ENCODE measurements around the gene MST1. TPM values are rescaled to one million over a fixed set of nuclear protein-coding genes. Genes with fewer than 3 reads are reported as not detected.

The MST1 gene
- total and polyA plus RNA-seq, 2 of the 4 experiments (the other 2 are of a cell fraction) = 1.3 to 13.0 TPM

- CTCF ChIA-PET = no interaction called here
- H4K8ac ChIP-seq (ENCODE audit: low read depth in 2 of 2, low read length in 2 of 2) = no peak overlapping the region
- no peak overlapping the region for H3K14ac ChIP-seq (replicated peaks; ENCODE audit: low read depth, low read length)
- H4K5ac ChIP-seq (ENCODE audit: low read depth, low read length) = no peak overlapping the region
- no peak overlapping the region for H2AK9ac ChIP-seq (replicated peaks; ENCODE audit: low read depth, low read length, poor library complexity)
- H3K9me3 ChIP-seq (ENCODE audit: control insufficient read depth, insufficient read depth, low read length) = no peaks in the 10 kb centered on the region
- dilution Hi-C loops (cut with HindIII; ENCODE audit: low sequenced_read_pairs, unreplicated experiment) = no loop called here
- POLR2A ChIA-PET (ENCODE audit: unreplicated experiment) = no interaction called here
- no peak overlapping the region for H4K91ac ChIP-seq (ENCODE audit: insufficient read depth, low read depth, low read length)
- H2BK5ac ChIP-seq (ENCODE audit: low read depth, low read length, poor library complexity, severe bottlenecking) = no peak overlapping the region
- BruUV-seq (replicated peaks) = no TSS peak
- TF ChIP-seq BHLHE40 (IDR thresholded peaks at IDR 0.05; ENCODE audit: low read depth, low read length) (no peak), POLR2A (IDR thresholded peaks at IDR 0.05; ENCODE audit: low read depth, low read length) (no peak), CTCF (conservative IDR thresholded peaks at IDR 0.05; ENCODE audit: low read depth, low read length) (no peak), NFE2L2 (IDR thresholded peaks at IDR 0.05; ENCODE audit: low read depth, low read length) (0 out of 2 replicates have a peak, but pooled peaks have one; percentile 46)
- peaks cover 3% of the 10 kb centered on the region; the same call in 1 of the 2 replicates for H3K9me1 ChIP-seq (ENCODE audit: insufficient read depth, low read length)
- ATAC-seq (ENCODE audit: low read depth) = no peak
- no peak overlapping the region for H2BK120ac ChIP-seq (ENCODE audit: low read depth, low read length)
- H3K4me1 ChIP-seq (ENCODE audit: control insufficient read depth, insufficient read depth, low read length) = no peaks in the 10 kb centered on the region
- DNase-seq = no peak
- no peak overlapping the region for H2AK5ac ChIP-seq (ENCODE audit: low read depth, low read length)
- H3K9ac ChIP-seq (ENCODE audit: low read depth, low read length) = no peak overlapping the region
- no peak overlapping the region for H3K4me3 ChIP-seq (ENCODE audit: insufficient read depth, low read depth, low read length)
- H3K4ac ChIP-seq (ENCODE audit: low read depth, low read length) = no peak overlapping the region
- no peaks in the 10 kb centered on the region for H3K36me3 ChIP-seq (ENCODE audit: control insufficient read depth, insufficient read depth, low read length)
- H3K27ac ChIP-seq (ENCODE audit: insufficient read depth, low read length) = no peak overlapping the region
- no CpG with 5 or more reads among the region's 1 CpG for WGBS, 2 experiments (ENCODE audit: extremely low coverage in 2 of 2, insufficient read length in 1 of 2)
- H2BK20ac ChIP-seq (ENCODE audit: low read depth, low read length) = no peak overlapping the region
- in situ Hi-C loops (cut with MboI; ENCODE audit: low sequenced_read_pairs) = no loop called here
- H4K20me1 ChIP-seq (ENCODE audit: insufficient read depth, low read length) = no peaks in the 10 kb centered on the region
- no peak overlapping the region for H2BK15ac ChIP-seq (ENCODE audit: low read depth, low read length)
- no peak overlapping the region for H3K4me2 ChIP-seq (ENCODE audit: low read depth, low read length)
- H3K79me1 ChIP-seq (ENCODE audit: low read depth in 1 of 2, low read length in 2 of 2) = no peaks in the 10 kb centered on the region
- peaks cover 28% of the 10 kb centered on the region for H3K27me3 ChIP-seq (ENCODE audit: control insufficient read depth, insufficient read depth, low read length)
- H2AFZ ChIP-seq (replicated peaks; ENCODE audit: low read length, poor library complexity) = no peak overlapping the region
- no peak overlapping the region for H3K23ac ChIP-seq (ENCODE audit: low read depth, low read length)
- no peak overlapping the region for H3K56ac ChIP-seq (ENCODE audit: extremely low read depth, insufficient read depth, low read length)
- intact Hi-C loops (cut with micrococcal nuclease) = no loop called here
- no peak overlapping the region for H3K18ac ChIP-seq (ENCODE audit: low read depth, low read length)
Measured at GRCh38 chr3:49649576-49649975, 39.7 kb downstream of the MST1 start.
